HG02678 (cell line): ENCODE data around the gene MYLK3.
"Not testable (repeated sequence)": the region's sequence is repeated elsewhere in the genome, so short reads cannot be mapped to it uniquely, and the experiment has no call there.

Source experiments
- ATAC-seq: cut with Tn5 transposase; IDR thresholded peaks from one replicate; pipeline ENCODE4 v1.9.1; 2021; ENCODE audit warnings: mild to moderate bottlenecking, moderate library complexity; ENCODE audit not compliant: unreplicated experiment

MYLK3 gene

DNA sequence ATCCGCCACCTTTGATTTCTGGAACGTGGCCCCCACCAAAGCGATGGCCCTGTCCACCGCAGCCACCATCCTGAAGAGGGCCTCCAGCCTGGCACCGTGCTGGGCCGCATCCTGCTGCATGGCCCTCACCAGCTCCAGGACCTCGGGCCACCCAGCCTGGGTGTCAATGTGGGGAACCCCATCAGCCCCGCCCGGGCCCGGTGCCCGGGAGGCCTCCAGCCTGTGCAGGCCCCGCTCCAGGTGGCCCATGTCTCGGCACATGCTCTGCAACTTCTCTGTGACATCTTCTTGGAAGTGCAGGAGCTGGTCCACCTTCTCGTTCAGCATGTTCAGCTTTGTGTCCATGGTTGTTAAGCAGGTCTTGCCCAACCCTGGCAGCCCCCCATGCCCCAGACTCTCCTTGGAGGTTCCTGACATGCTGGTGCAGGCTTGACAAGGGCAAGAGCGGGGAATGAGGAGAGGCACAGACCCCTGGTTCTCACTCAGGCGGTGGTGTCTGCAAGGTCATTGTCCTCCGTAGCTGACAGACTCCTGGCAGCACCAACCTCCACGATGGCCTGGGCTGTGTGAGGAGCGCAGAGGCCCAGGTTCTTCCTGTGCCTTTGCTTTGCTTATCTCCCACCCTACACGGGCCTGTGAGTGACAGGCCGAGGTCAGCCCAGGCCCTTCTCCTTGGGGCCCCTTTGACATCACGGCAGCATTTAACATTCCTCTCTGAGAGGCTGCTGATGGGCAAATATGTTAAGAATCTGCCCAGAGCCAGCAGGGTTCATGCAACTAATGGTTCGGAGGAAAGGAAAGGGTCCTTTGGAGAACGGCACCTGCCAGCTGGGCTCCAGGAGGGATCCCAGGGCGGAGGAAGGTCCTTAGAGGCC is at the start of gene MYLK3:
MYLK3 (minus strand) TSS at position 568 of the 875 bp plus-strand sequence; CDS start at position 417, 151 bp downstream.
- no peak for ATAC-seq

DNA sequence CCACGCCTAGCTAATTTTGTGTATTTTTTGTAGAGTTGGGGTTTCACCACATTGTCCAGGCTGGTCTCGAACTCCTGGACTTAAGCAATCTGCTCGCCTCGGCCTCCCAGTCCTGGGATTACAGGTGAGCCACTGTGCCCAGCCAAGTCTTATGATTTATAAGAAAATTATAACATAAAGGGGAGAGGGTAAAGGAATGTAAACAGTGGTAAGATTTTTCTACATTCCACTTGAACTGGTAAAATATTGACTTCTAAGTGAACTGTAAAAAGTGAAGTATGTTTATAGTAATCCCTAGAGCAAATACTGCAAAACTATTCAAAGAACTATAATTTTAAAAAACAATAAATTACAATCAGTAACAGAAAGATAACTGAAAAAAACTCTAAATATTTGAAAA is 49.4 kb upstream of the MYLK3 start:
- ATAC-seq, result no peak

DNA sequence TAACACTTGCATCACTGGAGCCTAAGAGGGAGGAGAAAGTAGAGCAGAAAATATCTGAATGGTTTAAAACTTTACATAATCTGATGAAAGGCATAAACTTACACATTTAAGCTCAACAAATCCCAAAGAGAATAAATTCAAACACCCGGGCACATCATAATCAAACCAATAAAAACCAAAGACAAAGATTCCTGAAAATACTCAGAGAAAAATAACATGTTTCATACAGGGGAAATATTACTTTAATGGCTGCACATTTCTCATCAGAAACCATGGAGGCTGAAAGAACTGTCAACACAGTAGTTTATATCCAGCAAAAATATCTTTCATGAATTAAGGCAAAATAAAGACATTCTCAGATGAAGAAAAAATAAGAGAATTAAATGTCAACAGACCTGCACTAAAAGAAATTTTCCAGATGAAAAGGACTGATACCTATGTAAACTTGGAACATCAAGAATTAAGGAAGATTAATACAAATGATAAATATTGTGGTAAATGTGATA is 48.7 kb upstream of the MYLK3 start:
- no peak for ATAC-seq

DNA sequence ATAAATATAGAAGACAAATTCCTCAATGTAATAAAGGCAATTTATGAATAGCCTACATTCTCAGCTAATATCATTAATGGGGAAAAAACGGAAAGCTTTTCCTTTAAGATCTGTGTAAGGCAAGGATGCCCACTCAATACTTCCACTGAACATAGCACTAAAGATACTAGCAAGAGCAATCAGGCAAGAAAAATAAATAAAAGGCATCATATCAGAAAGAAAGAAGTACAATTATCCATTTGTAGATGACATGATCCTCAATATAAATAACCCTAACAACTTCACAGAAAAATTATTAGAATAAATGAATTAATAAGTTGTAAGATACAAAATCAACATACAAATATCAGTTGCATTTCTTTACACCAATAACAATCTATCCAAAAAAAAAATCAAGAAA is 45.7 kb upstream of the MYLK3 start:
- ATAC-seq, result no peak

DNA sequence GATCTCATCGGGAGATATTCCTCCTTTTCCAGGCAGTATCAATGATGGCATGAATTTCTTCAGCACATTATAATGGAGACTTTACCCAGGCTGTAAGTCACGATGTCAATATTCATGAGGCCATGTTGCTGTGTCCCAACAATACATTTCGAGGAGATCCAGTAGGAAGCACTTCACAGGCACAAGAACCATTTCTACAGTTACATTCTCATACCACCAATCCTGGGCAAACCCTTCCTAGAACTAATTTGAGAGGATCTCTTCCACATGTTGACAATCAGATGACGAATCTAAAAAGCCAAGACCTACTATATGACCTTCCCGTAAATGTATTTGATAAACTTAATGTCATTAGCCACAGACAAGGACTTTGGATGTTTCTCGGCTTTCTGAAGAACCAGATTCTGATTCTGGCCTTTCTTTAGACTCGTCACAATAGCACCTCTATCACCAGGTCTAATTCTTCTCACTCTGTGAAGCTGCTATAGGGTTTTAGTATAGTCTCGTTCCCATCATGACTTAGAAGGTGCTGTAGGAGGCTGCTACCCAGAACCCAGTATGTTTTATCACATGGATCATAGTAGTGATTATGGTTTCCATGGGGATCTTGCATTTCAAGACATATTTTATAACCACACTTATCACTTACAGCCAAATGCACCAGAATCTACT is 42.6 kb upstream of the MYLK3 start:
- no peak for ATAC-seq

DNA sequence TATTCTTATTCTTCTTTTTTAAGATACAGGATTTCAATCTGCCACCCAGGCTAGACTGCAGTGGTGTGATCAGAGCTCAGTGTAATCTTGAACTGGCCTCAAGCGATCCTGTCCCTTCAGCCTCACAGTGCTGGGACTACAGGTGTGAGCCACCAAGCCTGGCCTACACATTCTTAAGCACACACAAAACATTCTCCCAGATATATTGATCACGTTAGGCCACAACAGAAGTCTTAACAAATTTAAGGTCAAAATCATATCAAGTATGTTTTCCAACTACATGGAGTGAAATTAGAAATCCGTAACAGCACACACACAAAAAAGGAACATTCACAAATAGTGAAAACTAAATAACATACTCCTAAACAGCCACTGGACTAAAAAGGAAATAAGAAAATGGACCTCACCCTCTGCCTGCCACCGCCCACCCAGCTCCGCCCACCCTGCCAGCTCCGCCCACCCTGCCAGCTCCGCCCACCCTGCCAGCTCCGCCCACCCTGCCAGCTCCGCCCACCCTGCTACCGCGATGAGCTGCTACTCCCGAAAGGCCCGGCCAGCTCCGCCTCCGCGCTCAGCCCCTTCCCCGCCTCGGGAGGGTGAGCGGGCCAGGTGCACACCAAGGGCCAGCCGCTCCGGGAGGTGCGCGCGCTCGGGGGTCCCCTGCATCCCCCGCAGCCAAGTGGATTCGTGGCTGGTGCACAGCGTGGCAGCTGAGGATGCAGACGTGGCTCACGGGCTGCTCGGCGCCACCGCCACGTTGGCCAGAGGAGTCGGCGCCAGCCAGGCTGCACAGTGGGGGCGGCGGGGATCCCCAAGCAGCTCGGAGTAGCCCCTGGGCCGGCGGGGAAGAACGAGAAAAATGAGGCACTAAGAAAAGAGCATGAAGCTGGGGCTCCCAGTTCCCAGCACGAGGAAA is 41.6 kb upstream of the MYLK3 start:
- ATAC-seq, result peak; percentile 85

DNA sequence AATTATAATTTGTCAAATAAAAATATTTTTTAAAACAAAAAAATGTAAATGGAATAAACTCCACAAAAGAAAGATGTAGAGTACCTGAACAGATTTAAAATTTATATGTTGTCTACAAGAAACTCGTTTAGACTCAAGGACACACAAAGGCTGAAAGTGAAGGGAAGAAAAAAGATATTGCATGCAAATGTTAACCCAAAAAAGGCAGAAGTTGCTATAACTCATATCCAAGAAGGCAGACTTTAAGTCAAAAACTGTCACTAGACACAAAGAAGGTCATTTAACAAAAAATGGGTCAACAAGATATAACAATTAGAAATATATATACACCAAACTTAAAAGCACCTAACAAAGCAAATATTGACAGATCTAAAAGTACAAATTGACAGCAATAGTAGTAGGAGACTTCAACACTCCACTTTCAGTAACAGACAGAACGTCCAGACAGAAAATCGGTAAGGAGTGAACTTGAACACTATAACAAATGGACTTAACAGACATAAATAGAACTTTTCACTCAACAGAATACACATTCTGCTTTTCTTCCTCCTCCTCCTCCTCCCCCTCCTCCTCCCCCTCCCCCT is 40.8 kb upstream of the MYLK3 start:
- ATAC-seq, result no peak

DNA sequence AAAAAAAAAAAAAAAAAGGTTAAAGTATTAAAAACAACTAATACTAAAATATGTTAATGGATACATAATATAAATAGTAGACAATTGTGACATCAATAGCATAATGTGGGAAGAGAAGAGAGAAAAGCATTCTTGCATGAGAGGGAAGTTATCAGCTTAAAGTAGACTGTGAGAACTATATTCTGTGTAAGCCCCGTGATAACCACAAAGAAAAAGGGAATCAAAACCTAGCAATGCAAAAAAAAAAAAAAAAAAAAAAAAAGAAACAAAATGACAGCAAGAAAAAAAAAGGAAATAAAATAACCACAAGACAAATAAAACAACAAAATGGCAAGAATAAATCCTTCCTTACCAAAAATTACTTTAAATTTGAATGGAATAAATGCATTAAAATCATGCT is 39.8 kb upstream of the MYLK3 start:
- no peak for ATAC-seq

DNA sequence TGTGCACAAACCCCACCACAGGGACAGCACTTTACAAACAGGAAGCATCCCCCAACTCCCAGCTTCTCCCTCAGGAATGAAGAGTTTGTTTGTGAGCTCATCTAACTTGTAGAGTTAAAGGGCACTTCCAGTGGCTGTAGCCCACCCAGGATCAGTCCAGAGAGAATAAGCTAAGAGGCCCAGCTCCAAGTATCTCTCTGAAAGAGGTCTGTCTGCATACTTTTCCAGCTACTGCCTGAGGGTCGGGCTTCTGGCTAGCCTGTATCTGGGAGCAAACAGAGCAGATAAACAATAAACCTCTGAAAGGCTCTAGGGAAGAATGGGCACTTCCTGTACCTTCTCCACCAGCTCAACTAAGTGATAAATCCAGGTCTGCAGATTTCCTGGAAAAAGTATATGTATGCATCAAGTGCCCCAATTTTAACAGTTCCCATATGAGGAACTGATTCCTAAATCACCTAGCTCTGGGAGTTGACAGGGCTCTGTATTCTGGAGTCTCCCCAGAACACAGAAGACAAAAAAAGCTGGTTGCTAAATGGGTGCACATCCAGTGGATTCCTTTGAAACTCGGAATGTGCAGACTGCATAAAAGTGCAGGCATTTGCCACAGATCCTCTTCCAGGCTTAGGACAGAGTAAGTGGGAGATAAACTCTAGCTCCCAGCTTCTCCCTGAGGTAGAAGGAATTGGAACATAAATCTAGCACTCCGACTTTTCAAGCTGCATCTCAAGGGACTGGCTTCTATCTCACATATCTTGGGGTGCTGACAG is 37.1 kb upstream of the MYLK3 start:
- no peak for ATAC-seq

DNA sequence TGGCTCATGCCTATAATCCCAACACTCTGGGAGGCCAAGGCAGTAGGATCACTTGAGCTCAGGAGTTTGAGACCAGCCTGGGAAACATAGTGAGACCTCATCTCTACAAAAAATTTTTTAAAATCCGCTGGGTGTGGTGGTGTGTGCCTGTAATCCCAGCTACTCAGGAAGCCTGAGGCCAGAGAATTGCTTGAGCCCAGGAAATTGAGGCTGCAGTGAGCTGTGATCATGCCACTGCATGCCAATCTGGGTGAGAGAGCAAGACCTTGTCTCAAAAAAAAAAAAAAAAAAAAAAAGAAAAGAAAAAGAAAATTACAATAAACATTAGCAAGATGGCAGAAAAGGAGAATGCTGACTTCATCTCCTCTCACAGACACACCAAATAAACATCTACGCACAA is 36.4 kb upstream of the MYLK3 start:
- ATAC-seq, result not testable (repeated sequence)

DNA sequence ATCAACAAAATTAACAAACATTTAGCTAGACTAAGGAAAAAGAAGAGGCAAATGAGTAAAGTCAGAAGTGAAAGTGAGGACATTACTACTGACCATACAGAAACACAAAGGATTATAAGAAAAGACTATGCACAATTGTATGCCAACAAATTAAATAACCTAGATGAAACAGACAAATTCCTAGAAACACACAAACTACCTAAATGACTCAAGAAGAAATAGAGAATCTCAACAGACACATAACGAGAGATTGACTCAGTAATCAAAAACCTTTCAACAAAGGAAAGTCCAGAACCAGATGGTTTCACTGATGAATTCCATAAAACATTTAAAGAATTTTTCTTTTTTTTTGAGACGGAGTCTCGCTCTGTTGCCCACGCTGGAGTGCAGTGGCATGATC is 35.7 kb upstream of the MYLK3 start:
- ATAC-seq, result no peak

DNA sequence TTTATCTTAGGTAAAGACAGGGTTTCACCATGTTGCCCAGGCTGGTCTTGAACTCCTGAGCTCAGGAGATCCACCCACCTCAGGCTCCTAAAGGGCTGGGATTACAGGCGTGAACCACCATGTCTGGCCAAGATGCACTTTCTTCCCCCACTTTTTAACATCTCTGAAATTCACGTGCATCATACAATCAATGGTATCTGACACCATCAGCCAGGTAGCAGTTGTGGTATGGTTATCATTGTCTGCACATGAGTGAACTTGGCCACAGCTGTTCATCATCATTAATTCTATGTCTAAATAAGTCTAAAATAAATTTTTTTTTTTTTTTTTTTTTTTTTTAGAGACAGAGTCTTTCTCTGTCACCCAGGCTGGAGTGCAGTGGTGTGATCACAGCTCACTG is 34.2 kb upstream of the MYLK3 start:
- ATAC-seq, result no peak

DNA sequence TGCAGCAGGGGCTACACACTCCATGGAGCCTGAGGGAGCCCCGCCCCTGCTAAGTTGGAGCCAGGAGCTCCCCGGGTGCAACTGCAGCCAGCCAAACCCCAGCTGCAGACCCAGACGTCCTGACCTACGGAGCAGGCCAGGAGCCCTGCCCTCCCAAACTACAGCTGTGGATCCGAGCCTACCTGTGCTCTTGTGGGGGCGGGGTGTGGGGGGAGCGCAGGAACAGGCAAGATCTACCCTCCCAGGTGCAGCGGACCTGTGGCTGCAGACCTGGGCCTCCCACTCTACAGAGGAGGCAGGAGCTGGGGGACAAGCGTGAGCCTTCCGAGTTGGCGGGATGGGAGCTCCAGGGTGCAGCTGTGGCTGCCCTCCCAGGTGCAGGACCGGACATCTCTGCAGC is 29.7 kb upstream of the MYLK3 start:
- ATAC-seq, result no peak

DNA sequence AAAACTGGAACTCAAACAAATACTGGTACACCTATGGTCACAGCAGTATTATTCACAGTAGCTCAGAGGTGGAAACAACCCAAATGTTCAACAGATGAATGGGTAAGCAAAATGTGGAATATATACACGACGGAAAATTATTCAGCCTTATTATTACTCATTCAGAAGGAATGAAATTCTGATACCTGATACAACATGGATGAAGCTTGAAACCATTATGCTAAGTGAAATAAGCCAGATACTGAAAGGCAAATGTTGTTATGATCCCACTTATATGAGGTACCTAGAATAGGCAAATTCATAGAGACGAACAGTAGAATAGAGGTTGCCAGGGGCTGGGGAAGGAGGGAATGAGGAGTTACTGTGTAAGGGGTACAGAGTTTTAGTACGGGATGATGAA is 27.1 kb upstream of the MYLK3 start:
- no peak for ATAC-seq

DNA sequence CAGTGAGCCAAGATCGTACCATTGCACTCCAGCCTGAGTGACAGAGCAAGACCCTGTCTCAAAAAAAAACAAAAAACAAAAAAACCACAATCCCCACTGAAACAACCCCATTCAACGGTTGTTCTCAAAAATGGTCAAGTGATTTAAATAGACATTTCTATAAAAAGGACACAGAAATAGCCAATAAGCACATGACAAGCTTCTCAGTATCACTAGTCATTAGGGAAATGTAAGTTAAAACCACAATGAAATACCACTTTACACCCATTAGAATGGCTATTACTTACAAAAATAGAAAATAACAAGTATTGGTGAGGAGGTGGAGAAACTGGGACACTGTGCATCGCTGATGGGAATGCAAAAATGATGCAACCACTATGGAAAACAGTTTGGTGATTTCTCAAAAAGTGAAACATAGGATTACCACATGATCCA is 26.6 kb upstream of the MYLK3 start:
- ATAC-seq, result peak; percentile 79

DNA sequence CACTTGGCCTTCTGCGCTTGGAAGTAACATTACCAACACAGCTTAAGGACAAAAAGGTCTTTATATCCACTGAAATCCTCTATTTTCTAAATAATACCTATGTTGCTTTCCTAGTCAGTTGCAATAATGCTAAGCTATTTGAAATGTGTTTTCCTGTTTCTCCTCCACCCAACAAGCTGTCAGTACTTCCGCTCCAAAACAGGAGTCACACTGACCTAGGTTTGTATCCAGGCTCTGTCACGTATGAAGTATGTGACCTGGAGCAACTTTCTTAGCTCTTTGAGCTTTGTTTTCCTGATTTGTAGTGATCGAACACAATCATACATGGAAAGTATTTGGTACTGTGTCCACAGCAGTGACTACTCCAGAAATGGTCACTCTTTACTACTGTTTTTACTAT is 24.3 kb upstream of the MYLK3 start:
- no peak for ATAC-seq

DNA sequence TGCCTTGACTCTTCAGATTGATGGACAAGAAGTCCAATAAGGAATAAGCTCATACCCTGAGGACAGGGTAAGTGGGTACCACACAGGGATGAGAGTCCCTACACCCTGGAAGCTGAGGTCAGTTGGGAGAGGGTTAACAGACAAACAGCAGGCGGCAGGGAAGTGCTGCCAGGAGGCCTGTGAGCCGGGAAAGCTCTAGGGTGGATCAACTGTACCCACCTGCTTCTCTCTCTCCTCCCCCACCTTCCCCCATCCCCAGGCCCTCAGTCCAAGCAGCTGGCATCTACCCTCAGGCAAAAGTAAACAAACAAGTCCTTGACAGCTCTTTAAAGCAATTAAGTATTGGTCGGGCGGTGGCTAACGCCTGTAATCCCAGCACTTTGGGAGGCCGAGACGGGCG is 20.7 kb upstream of the MYLK3 start:
- ATAC-seq, result no peak

DNA sequence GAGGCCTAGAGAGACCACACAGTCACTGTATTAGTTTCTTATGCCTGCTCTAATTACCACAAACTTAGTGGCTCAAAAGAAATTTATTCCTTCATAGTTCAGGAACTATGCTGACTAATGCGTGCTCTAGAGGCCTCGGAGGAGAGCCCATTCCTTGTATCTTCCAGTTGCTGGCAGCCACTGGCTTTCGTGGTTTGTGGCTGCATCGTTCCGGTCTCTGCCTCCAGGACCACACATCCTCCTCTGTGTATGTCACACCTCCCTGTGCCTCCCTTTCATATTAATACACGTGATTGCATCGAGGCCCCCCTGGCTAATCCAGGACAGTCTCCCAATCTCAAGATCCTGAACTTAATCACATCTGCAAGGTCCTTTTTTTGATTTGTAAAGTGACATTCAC is 16.9 kb upstream of the MYLK3 start:
- ATAC-seq, result no peak

DNA sequence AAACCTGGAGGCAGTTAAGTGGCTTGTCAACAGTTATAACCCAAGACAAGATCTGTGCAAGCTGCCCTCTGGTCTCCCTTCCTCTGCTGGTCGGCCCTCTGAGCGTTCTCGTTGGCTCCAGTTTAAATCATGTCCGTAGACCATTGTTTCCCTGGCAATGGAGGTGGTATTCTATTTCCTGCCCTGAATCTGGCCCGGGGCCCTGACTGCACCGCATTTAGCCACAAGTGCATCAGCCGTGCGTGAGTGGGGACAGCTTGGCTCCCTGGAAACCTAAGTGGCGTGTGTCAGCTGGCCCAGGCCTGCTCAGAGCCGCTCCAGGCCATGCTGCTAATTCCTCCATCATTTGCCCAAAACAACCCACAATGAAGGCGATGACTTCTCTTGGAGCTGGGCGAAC is 15.0 kb upstream of the MYLK3 start:
- ATAC-seq, result no peak

DNA sequence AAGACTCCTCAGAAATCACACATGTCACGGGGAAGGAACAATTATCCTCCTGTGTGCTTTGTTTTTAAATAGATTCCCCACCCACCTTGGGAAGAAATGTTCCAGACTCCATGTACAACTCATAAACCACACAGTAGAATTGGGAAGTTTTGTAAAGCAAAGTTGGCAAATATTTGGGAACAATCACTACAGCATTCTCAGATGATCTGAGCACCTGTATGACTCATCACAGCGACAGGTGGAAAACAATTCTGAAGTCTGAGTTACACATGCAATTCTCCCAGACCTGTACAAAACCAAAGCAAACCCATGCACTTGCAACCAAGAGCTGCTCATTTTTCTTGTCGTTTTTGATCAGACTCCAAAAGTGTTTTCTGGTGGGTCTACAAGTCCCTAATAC is 14.4 kb upstream of the MYLK3 start:
- no peak for ATAC-seq
